BJ (cell line): ENCODE measurements around the gene CEP57L1. TPM values are rescaled to one million over a fixed set of nuclear protein-coding genes. Genes with fewer than 3 reads are reported as not detected.
"Not testable (repeated sequence)": the region's sequence is repeated elsewhere in the genome, so short reads cannot be mapped to it uniquely, and the experiment has no call there.

Source experiments
- CTCF ChIA-PET: fragments of 350-600 bp; formaldehyde crosslinking; extraction: SDS; loops from one replicate; lab custom pipeline; 2021; ENCODE audit warnings: antibody characterized with exemption, inconsistent platforms; lab: Yijun Ruan, JAX
- POLR2A ChIA-PET: fragments of 300-600 bp; sonication (Branson Sonifier 250); formaldehyde crosslinking; extraction: SDS; loops from one replicate; lab custom pipeline; 2021; ENCODE audit warnings: antibody characterized with exemption; lab: Charles Lee
- DNase-seq: peaks from one replicate; pipeline ENCODE4 v3.0.0-alpha.2; 2011; ENCODE audit warnings: low read depth
- H3K27me3 ChIP-seq: 2 replicates; pipeline ENCODE4 v1.6.0; 2011; ENCODE audit warnings: low read length; ENCODE audit not compliant: control insufficient read depth, insufficient read depth
- H3K36me3 ChIP-seq: 2 replicates; pipeline ENCODE4 v1.5.1; 2011; ENCODE audit warnings: low read length; ENCODE audit not compliant: control insufficient read depth, insufficient read depth
- H3K4me3 ChIP-seq: 2 replicates; pipeline ENCODE4 v1.5.1; 2011; ENCODE audit warnings: low read depth, mild to moderate bottlenecking, control low read depth, low read length
- polyA plus RNA-seq: library from polyadenylated mRNA; depleted of rRNA; stranded (reverse); fragments of >200 nt; gene quantifications from 2 replicates; pipeline ENCODE4 v1.2.3, GENCODE V29; 2011
- TF ChIP-seq, protein P1 (sequence below): IDR thresholded peaks from 2 replicates; pipeline ENCODE4 v1.5.1; 2011; ENCODE audit warnings: low read depth, mild to moderate bottlenecking, control low read depth, inconsistent platforms, low read length, moderate library complexity; ENCODE audit not compliant: insufficient read depth

CEP57L1 gene
- polyA plus RNA-seq, 1 experiment, result 11.2 TPM

DNA sequence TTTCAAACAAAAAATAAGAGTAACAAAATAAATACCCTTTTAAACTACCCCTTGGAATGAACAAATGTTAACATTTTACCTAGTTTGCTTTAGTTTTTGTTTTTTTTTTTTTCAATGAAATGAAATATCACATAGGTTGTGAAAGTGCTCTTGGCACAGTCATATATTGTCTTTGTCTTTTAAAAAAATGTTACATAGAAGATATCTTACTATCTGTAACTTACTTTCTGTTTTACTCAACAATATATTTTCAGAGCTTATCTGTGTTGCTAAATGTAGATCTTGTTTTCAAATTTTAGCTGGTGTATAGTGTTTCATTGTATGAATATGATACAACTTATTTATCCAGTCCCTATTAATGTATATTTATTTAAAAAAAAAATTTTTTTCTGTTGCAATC, 8.6 kb downstream of the CEP57L1 start:
- no peak for DNase-seq
- H3K27me3 ChIP-seq, result no peaks in the 10 kb centered on the region
- ChIA-PET CTCF (no interaction called here), POLR2A (no interaction called here)
- H3K4me3 ChIP-seq, result no peak overlapping the region
- TF ChIP-seq, protein P1, sequence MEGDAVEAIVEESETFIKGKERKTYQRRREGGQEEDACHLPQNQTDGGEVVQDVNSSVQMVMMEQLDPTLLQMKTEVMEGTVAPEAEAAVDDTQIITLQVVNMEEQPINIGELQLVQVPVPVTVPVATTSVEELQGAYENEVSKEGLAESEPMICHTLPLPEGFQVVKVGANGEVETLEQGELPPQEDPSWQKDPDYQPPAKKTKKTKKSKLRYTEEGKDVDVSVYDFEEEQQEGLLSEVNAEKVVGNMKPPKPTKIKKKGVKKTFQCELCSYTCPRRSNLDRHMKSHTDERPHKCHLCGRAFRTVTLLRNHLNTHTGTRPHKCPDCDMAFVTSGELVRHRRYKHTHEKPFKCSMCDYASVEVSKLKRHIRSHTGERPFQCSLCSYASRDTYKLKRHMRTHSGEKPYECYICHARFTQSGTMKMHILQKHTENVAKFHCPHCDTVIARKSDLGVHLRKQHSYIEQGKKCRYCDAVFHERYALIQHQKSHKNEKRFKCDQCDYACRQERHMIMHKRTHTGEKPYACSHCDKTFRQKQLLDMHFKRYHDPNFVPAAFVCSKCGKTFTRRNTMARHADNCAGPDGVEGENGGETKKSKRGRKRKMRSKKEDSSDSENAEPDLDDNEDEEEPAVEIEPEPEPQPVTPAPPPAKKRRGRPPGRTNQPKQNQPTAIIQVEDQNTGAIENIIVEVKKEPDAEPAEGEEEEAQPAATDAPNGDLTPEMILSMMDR, result no peak
- no peaks in the 10 kb centered on the region for H3K36me3 ChIP-seq

DNA sequence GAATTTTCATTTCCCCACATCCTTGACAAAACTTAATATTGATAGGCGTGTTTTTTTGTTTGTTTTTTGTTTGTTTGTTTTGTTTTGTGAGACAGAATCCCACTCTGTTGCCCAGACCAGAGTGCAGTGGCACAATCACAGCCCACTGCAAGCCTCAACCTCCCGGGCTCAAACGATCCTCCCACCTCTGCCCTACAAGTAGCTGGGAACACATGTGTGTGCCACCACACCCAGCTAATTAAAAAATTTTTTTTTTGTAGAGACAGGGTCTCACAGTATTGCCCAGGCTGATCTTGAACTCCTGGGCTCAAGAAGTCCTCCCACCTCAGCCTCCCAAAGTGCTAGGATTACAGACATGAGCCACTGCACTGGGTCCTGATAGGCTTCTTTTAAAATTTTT, 9.2 kb downstream of the CEP57L1 start:
- ChIA-PET POLR2A (no interaction called here), CTCF (no interaction called here)
- H3K4me3 ChIP-seq, result no peak overlapping the region
- no peaks in the 10 kb centered on the region for H3K27me3 ChIP-seq
- no peaks in the 10 kb centered on the region for H3K36me3 ChIP-seq
- TF ChIP-seq, protein P1, result no peak
- no peak for DNase-seq

DNA sequence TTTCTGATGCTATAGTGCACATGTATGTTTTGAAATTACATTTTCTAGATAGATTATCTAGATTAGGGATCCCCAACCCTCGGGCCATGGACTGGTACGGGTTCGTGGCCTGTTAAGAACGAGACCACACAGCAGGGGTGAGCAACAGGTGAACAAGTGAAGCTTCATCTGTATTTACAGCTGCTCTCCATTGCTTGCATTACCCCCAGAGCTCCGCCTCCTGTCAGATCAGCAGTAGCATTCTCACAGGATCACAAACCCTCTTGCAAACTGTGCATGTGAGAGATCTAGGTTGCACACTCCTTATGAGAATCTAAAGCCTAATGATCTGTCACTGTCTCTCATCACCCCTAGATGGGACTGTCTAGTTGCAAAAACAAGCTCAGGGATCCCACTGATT, 10.4 kb downstream of the CEP57L1 start:
- Histone ChIP-seq H3K4me3 (no peak overlapping the region), H3K27me3 (no peaks in the 10 kb centered on the region), H3K36me3 (no peaks in the 10 kb centered on the region)
- POLR2A ChIA-PET, result no interaction called here
- CTCF ChIA-PET, result no interaction called here
- DNase-seq, result no peak
- TF ChIP-seq, protein P1, result no peak

DNA sequence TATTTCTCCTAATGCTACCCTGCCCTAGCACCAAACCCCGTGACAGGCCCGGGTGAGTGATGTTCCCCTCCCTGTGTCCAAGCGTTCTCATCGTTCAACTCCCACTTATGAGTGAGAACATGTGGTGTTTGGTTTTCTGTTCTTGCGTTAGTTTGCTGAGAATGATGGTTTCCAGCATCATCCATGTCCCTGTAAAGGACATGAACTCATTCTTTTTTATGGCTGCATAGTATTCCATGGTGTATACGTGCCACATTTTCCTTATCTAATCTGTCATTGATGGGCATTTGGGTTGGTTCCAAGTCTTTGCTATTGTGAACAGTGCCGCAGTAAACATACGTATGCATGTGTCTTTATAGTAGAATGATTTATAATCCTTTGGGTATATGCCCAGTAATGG, 14.4 kb downstream of the CEP57L1 start:
- H3K36me3 ChIP-seq, POLR2A ChIA-PET, CTCF ChIA-PET, H3K4me3 ChIP-seq, DNase-seq, H3K27me3 ChIP-seq: not testable (repeated sequence)

DNA sequence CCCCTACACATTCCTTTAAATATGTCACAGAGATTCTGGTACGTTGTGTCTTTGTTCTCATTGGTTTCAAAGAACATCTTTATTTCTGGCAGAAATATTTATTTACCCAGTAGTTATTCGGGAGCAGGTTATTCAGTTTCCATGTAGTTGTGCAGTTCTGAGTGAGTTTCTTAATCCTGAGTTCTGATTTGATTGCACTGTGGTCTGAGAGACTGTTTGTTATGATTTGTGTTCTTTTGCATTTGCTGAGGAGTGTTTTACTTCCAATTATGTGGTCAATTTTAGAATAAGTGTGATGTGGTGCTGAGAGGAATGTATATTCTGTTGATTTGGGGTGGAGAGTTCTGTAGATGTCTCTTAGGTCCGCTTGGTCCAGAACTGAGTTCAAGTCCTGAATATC, 17.4 kb downstream of the CEP57L1 start:
- H3K27me3 ChIP-seq, H3K4me3 ChIP-seq, POLR2A ChIA-PET, CTCF ChIA-PET, DNase-seq, H3K36me3 ChIP-seq: not testable (repeated sequence)

DNA sequence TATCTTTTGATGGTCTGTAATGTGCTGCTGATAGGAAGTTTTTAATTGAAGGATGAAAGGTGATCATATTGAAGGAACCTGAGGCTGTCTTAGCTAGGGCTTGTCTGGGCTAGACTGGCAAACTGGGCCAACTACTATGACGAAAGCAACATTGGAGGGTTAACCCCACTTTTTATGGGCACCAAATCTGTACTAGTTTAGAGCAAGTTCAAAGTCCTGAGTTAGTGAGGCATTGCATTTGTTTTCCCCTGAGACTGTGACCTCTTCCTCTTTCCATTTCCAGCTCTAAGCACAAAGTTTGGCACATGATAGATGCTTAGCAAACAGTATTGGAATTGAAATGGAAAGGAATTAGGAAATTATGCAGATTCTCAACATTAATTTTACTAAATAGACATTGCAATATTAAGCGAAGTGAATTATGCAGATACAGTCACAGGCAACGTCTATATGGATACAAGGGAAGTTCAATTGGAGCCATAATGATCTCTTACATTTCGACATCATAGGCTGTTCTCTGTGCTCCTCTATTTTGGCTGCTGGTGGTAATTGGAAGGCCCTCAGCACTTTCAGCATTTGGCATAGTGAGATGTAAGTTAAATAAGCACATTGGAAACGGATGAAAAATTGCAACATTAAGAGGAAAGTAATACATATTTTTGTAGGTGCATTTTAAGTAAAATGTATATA, 22.2 kb downstream of the CEP57L1 start:
- CTCF ChIA-PET, result no interaction called here

More for the DNA sequence above, 22.2 kb downstream of the CEP57L1 start:
- POLR2A ChIA-PET, result no interaction called here
- no peak for DNase-seq
- H3K4me3 ChIP-seq, result no peak overlapping the region
- TF ChIP-seq, protein P1, result no peak
- H3K36me3 ChIP-seq, result no peaks in the 10 kb centered on the region
- H3K27me3 ChIP-seq, result no peaks in the 10 kb centered on the region
